Ishikawa (cell line): ENCODE results near the gene CHCHD3.

ENCODE experiments used
- CEBPB ChIP-seq: IDR thresholded peaks from 2 replicates; pipeline ENCODE4 v1.6.1; 2012
- EP300 ChIP-seq: IDR thresholded peaks from 2 replicates; pipeline ENCODE4 v1.6.1; 2012; ENCODE audit warnings: borderline replicate concordance
- NFIC ChIP-seq: IDR thresholded peaks from 2 replicates; pipeline ENCODE4 v1.6.1; 2012
- TAF1 ChIP-seq: IDR thresholded peaks from 2 replicates; pipeline ENCODE4 v1.6.1; 2012; ENCODE audit warnings: low read depth, mild to moderate bottlenecking
- TEAD4 ChIP-seq: IDR thresholded peaks from 2 replicates; pipeline ENCODE4 v1.6.1; 2012
- YY1 ChIP-seq: IDR thresholded peaks from 2 replicates; pipeline ENCODE4 v1.6.1; 2012; ENCODE audit warnings: low read depth
- TF ChIP-seq, protein P1 (sequence below): IDR thresholded peaks from 2 replicates; pipeline ENCODE4 v1.6.1; 2012; ENCODE audit warnings: low read depth, mild to moderate bottlenecking
- TF ChIP-seq, protein P2 (sequence below): IDR thresholded peaks from 2 replicates; pipeline ENCODE4 v1.6.1; 2012
- TF ChIP-seq, protein P3 (sequence below): IDR thresholded peaks from 2 replicates; pipeline ENCODE4 v1.6.1; 2012

DNA sequence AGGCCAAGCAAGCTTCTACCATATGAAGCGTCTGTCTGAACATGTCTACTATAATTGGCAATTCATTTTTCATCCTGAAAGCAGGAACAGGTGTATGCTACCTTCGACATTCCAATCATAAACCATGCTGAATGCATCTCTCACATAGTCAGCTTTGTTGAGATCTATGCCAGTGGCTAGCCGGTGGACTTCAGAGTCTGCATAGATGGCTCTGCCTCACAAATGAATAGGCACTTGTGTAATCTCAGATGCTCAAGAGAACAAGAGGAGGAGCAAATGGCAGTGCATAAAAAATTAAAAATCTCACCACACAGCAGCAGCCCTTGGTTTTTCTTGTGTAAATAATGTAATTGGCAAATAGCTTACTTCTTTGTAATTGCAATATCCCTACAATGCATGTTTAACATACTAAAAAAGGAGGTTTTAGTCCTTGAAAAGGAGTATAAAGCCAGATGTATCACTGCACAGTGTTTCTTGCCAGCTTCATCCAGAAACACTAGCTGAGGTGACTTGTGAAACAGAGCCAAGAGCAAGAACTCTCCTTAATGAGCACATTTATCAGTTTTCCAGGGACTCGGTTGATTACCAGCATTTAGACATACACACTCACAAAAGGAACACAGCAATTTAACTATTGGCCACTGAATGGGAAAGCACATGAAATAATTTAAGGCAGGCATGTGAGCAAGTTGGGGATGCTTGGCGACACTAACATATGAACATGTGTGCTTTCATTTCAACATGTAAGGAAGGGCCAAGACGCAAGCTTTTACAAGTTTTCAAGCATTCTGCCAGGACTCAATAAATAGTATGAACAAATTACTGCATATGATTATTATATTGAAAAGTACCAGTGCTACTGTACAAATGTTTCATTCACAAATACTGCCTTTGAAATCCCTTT is 255.7 kb downstream of the CHCHD3 start:
- TF ChIP-seq, protein P1, sequence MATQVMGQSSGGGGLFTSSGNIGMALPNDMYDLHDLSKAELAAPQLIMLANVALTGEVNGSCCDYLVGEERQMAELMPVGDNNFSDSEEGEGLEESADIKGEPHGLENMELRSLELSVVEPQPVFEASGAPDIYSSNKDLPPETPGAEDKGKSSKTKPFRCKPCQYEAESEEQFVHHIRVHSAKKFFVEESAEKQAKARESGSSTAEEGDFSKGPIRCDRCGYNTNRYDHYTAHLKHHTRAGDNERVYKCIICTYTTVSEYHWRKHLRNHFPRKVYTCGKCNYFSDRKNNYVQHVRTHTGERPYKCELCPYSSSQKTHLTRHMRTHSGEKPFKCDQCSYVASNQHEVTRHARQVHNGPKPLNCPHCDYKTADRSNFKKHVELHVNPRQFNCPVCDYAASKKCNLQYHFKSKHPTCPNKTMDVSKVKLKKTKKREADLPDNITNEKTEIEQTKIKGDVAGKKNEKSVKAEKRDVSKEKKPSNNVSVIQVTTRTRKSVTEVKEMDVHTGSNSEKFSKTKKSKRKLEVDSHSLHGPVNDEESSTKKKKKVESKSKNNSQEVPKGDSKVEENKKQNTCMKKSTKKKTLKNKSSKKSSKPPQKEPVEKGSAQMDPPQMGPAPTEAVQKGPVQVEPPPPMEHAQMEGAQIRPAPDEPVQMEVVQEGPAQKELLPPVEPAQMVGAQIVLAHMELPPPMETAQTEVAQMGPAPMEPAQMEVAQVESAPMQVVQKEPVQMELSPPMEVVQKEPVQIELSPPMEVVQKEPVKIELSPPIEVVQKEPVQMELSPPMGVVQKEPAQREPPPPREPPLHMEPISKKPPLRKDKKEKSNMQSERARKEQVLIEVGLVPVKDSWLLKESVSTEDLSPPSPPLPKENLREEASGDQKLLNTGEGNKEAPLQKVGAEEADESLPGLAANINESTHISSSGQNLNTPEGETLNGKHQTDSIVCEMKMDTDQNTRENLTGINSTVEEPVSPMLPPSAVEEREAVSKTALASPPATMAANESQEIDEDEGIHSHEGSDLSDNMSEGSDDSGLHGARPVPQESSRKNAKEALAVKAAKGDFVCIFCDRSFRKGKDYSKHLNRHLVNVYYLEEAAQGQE: no peak
- TF ChIP-seq TEAD4 (no peak), YY1 (no peak), NFIC (no peak), CEBPB (no peak), TAF1 (no peak), EP300 (no peak)
- TF ChIP-seq, protein P2, sequence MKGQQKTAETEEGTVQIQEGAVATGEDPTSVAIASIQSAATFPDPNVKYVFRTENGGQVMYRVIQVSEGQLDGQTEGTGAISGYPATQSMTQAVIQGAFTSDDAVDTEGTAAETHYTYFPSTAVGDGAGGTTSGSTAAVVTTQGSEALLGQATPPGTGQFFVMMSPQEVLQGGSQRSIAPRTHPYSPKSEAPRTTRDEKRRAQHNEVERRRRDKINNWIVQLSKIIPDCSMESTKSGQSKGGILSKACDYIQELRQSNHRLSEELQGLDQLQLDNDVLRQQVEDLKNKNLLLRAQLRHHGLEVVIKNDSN: no peak
- TF ChIP-seq, protein P3, sequence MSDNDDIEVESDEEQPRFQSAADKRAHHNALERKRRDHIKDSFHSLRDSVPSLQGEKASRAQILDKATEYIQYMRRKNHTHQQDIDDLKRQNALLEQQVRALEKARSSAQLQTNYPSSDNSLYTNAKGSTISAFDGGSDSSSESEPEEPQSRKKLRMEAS: no peak
